Measurements from ENCODE around the gene LSM4.

- no peak for TF ChIP-seq CTCF (tag by site-specific recombination; IDR thresholded peaks at IDR 0.05)
- TF ChIP-seq ZNF426 (tag by site-specific recombination; IDR thresholded peaks at IDR 0.05): no peak
- TF ChIP-seq ZNF488 (tag by site-specific recombination; IDR thresholded peaks at IDR 0.05): no peak
- no peak for TF ChIP-seq ZNF704 (tag by site-specific recombination; IDR thresholded peaks at IDR 0.05)
Measured at GRCh38 chr19:18332917-18333530, 10.1 kb upstream of the LSM4 start.
